GM12878 (cell line): Measurements from ENCODE around the gene FAM222A. TPM values are rescaled to one million over a fixed set of nuclear protein-coding genes. Genes with fewer than 3 reads are reported as not detected.

Experiments used
- ATAC-seq: fragments of 200-7000 bp; cut with Tn5 transposase; 3 replicates; pipeline ENCODE4 v1.9.1; 2020; ENCODE audit warnings: mild to moderate bottlenecking, moderate library complexity
- BruUV-seq: library from RNA; stranded (reverse); fragments of 400-500 nt; replicated peaks from 2 replicates; lab custom pipeline; 2021; lab: Mats Ljungman, UMichigan
- CTCF ChIA-PET: fragments of 300-600 bp; sonication (Branson Sonifier 250); formaldehyde crosslinking; extraction: SDS; loops from one replicate; lab custom pipeline; 2021; ENCODE audit warnings: inconsistent platforms; lab: Yijun Ruan, JAX
- POLR2A ChIA-PET: fragments of 350-600 bp; formaldehyde crosslinking; extraction: SDS; loops from one replicate; lab custom pipeline; 2021; ENCODE audit warnings: inconsistent platforms; lab: Charles Lee
- RAD21 ChIA-PET: fragments of 300-600 bp; sonication (Branson Sonifier 250); formaldehyde crosslinking; loops from one replicate; lab custom pipeline; 2023; ENCODE audit warnings: antibody characterized with exemption; ENCODE audit not compliant: unreplicated experiment; lab: Charles Lee
- SMC1A ChIA-PET: fragments of 300-600 bp; sonication (Branson Sonifier 250); formaldehyde crosslinking; loops from one replicate; lab custom pipeline; 2023; ENCODE audit not compliant: unreplicated experiment, uncharacterized antibody; lab: Charles Lee
- DNase-seq: peaks from one replicate; pipeline ENCODE4 v3.0.0-alpha.2; 2011; ENCODE audit warnings: low read depth, low spot score
- FAIRE-seq: peaks from 3 replicates; lab custom pipeline; 2011; peaks lifted over from hg19 to GRCh38; lab: Jason Lieb, UNC
- H2AFZ ChIP-seq: 2 replicates; pipeline ENCODE4 v1.6.0; 2011; ENCODE audit warnings: low read depth, low read length, control low read depth; ENCODE audit not compliant: control insufficient read depth
- H3K27ac ChIP-seq: 2 replicates; pipeline ENCODE4 v1.5.1; 2011; ENCODE audit warnings: control low read depth; ENCODE audit not compliant: control insufficient read depth, insufficient read depth
- H3K27me3 ChIP-seq, 2 experiments: replicated peaks in 1 of 2; 2 replicates each; pipeline versions ENCODE4 v1.6.0 to v1.6.1; 2011; ENCODE audit warnings: low read length in 1 of 2; ENCODE audit not compliant: control insufficient read depth in 2 of 2, insufficient read depth in 2 of 2
- H3K36me3 ChIP-seq, 2 experiments: 2 replicates each; pipeline ENCODE4 v1.5.1; 2011; ENCODE audit warnings: low read length in 1 of 2; ENCODE audit not compliant: control insufficient read depth in 2 of 2, insufficient read depth in 2 of 2
- H3K4me1 ChIP-seq: 2 replicates; pipeline ENCODE4 v1.6.1; 2011; ENCODE audit warnings: mild to moderate bottlenecking, low read length, moderate library complexity, mixed read lengths; ENCODE audit not compliant: control insufficient read depth, insufficient read depth
- H3K4me2 ChIP-seq: 2 replicates; pipeline ENCODE4 v1.6.0; 2011; ENCODE audit warnings: control low read depth; ENCODE audit not compliant: control insufficient read depth, insufficient read depth
- H3K4me3 ChIP-seq: fragments of 200-600 bp; sonication (generic); 2 replicates; pipeline ENCODE4 v1.5.1; 2016
- H3K79me2 ChIP-seq: 2 replicates; pipeline ENCODE4 v1.6.0; 2011; ENCODE audit warnings: low read length; ENCODE audit not compliant: control insufficient read depth, insufficient read depth
- H3K9ac ChIP-seq: 2 replicates; pipeline ENCODE4 v1.8.0; 2011; ENCODE audit warnings: low read length, control low read depth, mixed read lengths; ENCODE audit not compliant: control insufficient read depth, insufficient read depth
- H3K9me3 ChIP-seq: replicated peaks from 3 replicates; pipeline ENCODE4 v1.5.1; 2011; ENCODE audit warnings: mild to moderate bottlenecking, low read length; ENCODE audit not compliant: control insufficient read depth, insufficient read depth
- H4K20me1 ChIP-seq: 2 replicates; pipeline ENCODE4 v1.6.0; 2011; ENCODE audit not compliant: control insufficient read depth, insufficient read depth
- CHD4 ChIP-seq: fragments of 200-600 bp; sonication (generic); IDR thresholded peaks from 2 replicates; pipeline ENCODE4 v1.6.1; 2016; ENCODE audit warnings: mild to moderate bottlenecking
- E2F4 ChIP-seq: IDR thresholded peaks from 2 replicates; pipeline ENCODE4 v1.6.1; 2012; ENCODE audit warnings: low read depth, low read length, improper control_type of control experiment
- EP300 ChIP-seq, 2 experiments: fragments of 150-350 bp in 1 of 2; IDR thresholded peaks; 2 replicates each; pipeline ENCODE4 v1.6.1; 2011 to 2012; ENCODE audit warnings: low read depth in 2 of 2, low read length in 2 of 2, borderline replicate concordance in 1 of 2, improper control_type of control experiment in 1 of 2, inconsistent platforms in 1 of 2; ENCODE audit not compliant: control insufficient read depth in 1 of 2
- EZH2 ChIP-seq: IDR thresholded peaks from 2 replicates; pipeline ENCODE4 v1.6.1; 2012; ENCODE audit warnings: low read depth, mild to moderate bottlenecking, control low read depth, inconsistent platforms, low read length, borderline replicate concordance; ENCODE audit not compliant: control insufficient read depth
- HDAC6 ChIP-seq: fragments of 200-600 bp; sonication (generic); IDR thresholded peaks from one replicate; pipeline ENCODE4 v1.8.0; 2017; ENCODE audit warnings: antibody characterized with exemption; ENCODE audit not compliant: unreplicated experiment
- MYC ChIP-seq: IDR thresholded peaks from 2 replicates; pipeline ENCODE4 v1.6.1; 2011; ENCODE audit warnings: mild to moderate bottlenecking, low read length, moderate library complexity, inconsistent platforms; ENCODE audit not compliant: insufficient read depth, insufficient replicate concordance, insufficient read length, severe bottlenecking
- PAX5 ChIP-seq: IDR thresholded peaks from 2 replicates; pipeline ENCODE4 v1.6.1; 2011; ENCODE audit warnings: low read depth, low read length, borderline replicate concordance
- POLR2AphosphoS5 ChIP-seq: IDR thresholded peaks from 2 replicates; pipeline ENCODE4 v1.6.1; 2011; ENCODE audit warnings: mild to moderate bottlenecking, low read length, inconsistent platforms
- RBBP5 ChIP-seq: fragments of 200-600 bp; sonication (generic); conservative IDR thresholded peaks from 2 replicates; pipeline ENCODE4 v1.6.1; 2016
- RELA ChIP-seq: fragments of 450-650 bp; IDR thresholded peaks from 2 replicates; pipeline ENCODE4 v1.8.0; 2014; ENCODE audit warnings: borderline replicate concordance; ENCODE audit not compliant: partially characterized antibody
- SMC3 ChIP-seq: IDR thresholded peaks from 2 replicates; pipeline ENCODE4 v1.6.1; 2011; ENCODE audit warnings: low read length, improper control_type of control experiment, borderline replicate concordance
- STAT3 ChIP-seq: IDR thresholded peaks from 2 replicates; pipeline ENCODE4 v1.6.1; 2011; ENCODE audit warnings: low read depth, low read length, improper control_type of control experiment
- TBL1XR1 ChIP-seq: IDR thresholded peaks from 2 replicates; pipeline ENCODE4 v1.6.1; 2012; ENCODE audit warnings: low read depth, low read length, improper control_type of control experiment
- WRNIP1 ChIP-seq: IDR thresholded peaks from 2 replicates; pipeline ENCODE4 v1.6.1; 2011; ENCODE audit warnings: low read depth, low read length, improper control_type of control experiment, borderline replicate concordance
- WGBS: methylation state at CpG from one replicate; pipeline ENCODE4 v1.1.6; 2016; ENCODE audit warnings: low lambda C conversion rate; ENCODE audit not compliant: insufficient replicate concordance, insufficient coverage; ENCODE audit errors: missing lambda C conversion rate; 5-methylcytosine and 5-hydroxymethylcytosine counted together
- in situ Hi-C: fragments of 300-500 bp; cut with MboI; formaldehyde crosslinking; loops from 9 replicates; pipeline ENCODE4 v1.14.3; 2018; ENCODE audit warnings: mixed read lengths
- intact Hi-C: fragments of 100-400 bp; cut with micrococcal nuclease; formaldehyde crosslinking; loops from one replicate; pipeline ENCODE4 v1.14.2; 2022; ENCODE audit not compliant: unreplicated experiment
- polyA plus RNA-seq, 11 experiments: library from polyadenylated mRNA; depleted of rRNA in 4 of 11; unstranded in 6 of 11; stranded (reverse) in 5 of 11; fragments of >200 nt; fragmentation: Nextera tagmentation in 4 of 11; fragmentation: Illumina TruSeq in 1 of 11; extraction: Ambion mirVana in 4 of 11; extraction: Trizol in 1 of 11; gene quantifications; 1 replicate in 1 of 11; 2 replicates in 10 of 11; pipeline versions ENCODE4 v1.2.1 to v1.2.3, GENCODE V29; 2011 to 2016; ENCODE audit warnings: inconsistent platforms in 2 of 11, missing spikeins in 2 of 11, low read depth in 1 of 11
- total RNA-seq, 4 experiments: library from RNA; depleted of rRNA in 3 of 4; stranded (reverse); fragments of >200 nt in 3 of 4; fragmentation: Illumina TruSeq in 1 of 4; extraction: Trizol in 1 of 4; gene quantifications; 2 replicates each; pipeline versions ENCODE4 v1.2.1 to v1.2.3, GENCODE V29; 2013 to 2021
- TF ChIP-seq, protein P1 (sequence below): IDR thresholded peaks from 2 replicates; pipeline ENCODE4 v1.6.1; 2011; ENCODE audit warnings: mild to moderate bottlenecking, low read depth, low read length, moderate library complexity; ENCODE audit not compliant: insufficient replicate concordance

FAM222A gene
- total and polyA plus RNA-seq, 10 of the 15 experiments (the other 5 are each of a cell fraction or from before 2014, with no cell fraction given) = 0.04 to 0.49 (median 0.14) TPM; not detected in 3

- Histone ChIP-seq H3K4me2 (no peak overlapping the region), H3K27ac (no peak overlapping the region), H3K79me2 (no peaks in the 10 kb centered on the region), H3K27me3 (peaks cover 2 to 9% of the 10 kb centered on the region in 2 experiments), H3K4me3 (no peak overlapping the region), H4K20me1 (no peaks in the 10 kb centered on the region), H2AFZ (no peak overlapping the region), H3K36me3 (no peaks in the 10 kb centered on the region), H3K9me3 (no peaks in the 10 kb centered on the region), H3K4me1 (peaks cover 6% of the 10 kb centered on the region), H3K9ac (no peak overlapping the region)
- intact Hi-C loops = no loop called here
- ATAC-seq = no peak
- SMC1A ChIA-PET = no interaction called here
- POLR2A ChIA-PET = interaction anchor here (0.6 kb wide), 1 partner anchor 1127 kb away, joined by 7 read pairs; no protein-coding TSS in a partner anchor
- BruUV-seq = no TSS peak
- RAD21 ChIA-PET = no interaction called here
- in situ Hi-C loops = no loop called here
- TF ChIP-seq HDAC6 = no peak
- TF ChIP-seq CHD4 = no peak
- no peak for TF ChIP-seq STAT3
- TF ChIP-seq, protein P1, sequence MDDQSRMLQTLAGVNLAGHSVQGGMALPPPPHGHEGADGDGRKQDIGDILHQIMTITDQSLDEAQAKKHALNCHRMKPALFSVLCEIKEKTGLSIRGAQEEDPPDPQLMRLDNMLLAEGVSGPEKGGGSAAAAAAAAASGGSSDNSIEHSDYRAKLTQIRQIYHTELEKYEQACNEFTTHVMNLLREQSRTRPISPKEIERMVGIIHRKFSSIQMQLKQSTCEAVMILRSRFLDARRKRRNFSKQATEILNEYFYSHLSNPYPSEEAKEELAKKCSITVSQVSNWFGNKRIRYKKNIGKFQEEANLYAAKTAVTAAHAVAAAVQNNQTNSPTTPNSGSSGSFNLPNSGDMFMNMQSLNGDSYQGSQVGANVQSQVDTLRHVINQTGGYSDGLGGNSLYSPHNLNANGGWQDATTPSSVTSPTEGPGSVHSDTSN = no peak
- TF ChIP-seq E2F4 = no peak
- TF ChIP-seq EZH2 = no peak
- no peak for TF ChIP-seq POLR2AphosphoS5
- TF ChIP-seq RELA = no peak
- no peak for TF ChIP-seq RBBP5
- no peak for TF ChIP-seq TBL1XR1
- no peak for TF ChIP-seq WRNIP1
- no peak for TF ChIP-seq PAX5
- no peak for TF ChIP-seq MYC
- no peak for TF ChIP-seq EP300 (IDR thresholded peaks at IDR 0.05; ENCODE audit: borderline replicate concordance in 1 of 2, control insufficient read depth in 1 of 2, low read depth in 2 of 2, low read length in 2 of 2)
- TF ChIP-seq SMC3 = no peak
- no peak for FAIRE-seq
- DNase-seq = no peak
- WGBS = 35% methylated on average over 12 of the region's 12 CpGs
- CTCF ChIA-PET = interaction anchor here (0.8 kb wide), 1 partner anchor 56 kb away, joined by 3 read pairs; no protein-coding TSS in a partner anchor
These were observed 5.7 kb downstream of the FAM222A start for GRCh38 chr12:109719123-109720022.
